Measurements from ENCODE around the gene HSPBAP1. TPM values are rescaled to one million over a fixed set of nuclear protein-coding genes. Genes with fewer than 3 reads are reported as not detected.

HSPBAP1 gene
- total RNA-seq = 10 to 100 TPM in 2 of 4 donors, 1 to 10 TPM in 2; 1.2 to 22.8 (median 10.3) TPM

DNA sequence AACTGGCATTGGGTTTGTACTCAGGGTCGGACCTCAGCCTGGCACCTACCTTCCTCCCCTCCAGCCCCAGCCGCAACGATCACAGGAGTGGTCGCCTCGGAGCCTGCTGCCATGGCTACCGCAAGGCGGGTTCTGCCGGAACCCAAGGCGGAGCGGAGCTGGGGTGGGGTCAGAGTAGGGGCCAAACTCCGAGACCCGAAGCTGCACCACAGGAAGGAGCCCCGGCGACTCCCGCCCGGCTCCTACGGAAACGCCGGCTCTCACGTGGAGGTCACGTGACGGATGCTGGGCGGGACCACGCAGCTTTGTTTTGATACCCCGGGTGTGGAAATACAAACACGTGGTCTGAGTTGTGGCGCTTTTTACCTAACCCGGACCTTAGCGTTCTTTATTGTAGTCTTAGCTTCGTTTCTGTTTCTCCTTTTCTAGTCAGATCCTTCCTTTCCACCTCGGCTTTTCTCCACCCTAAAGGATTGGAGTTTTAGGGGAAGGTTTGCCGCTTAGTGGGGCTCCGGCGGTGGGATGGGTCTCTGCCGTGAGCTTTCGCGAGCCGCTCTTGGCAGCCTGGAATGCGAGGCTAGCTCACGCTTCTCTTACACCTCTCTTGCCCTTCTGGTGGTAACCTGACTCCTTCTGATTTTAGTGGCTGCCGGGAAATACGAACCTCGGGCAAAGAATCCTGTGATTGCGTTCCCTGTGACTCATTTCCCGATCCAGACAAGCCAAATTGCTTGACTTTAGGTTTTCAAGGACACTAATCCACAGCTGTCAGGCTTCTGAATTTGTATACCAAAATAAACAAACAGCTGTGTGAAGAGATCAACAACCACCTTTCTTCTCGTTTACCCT, at the start of gene HSPBAP1:
HSPBAP1 (minus strand) TSS at position 264 of the 849 bp plus-strand sequence; CDS start at position 113, 151 bp downstream.
- Histone ChIP-seq H3K27me3 (no peaks in the 10 kb centered on the region), H3K4me1 (peaks cover 0 to 31% (median 25%) of the 10 kb centered on the region in 4 donors), H3K36me3 (no peaks in the 10 kb centered on the region), H3K27ac (peak within 1 kb of the TSS; percentile 86 to 97 (median 95)), H3K9me3 (no peaks in the 10 kb centered on the region), H3K4me3 (peak within 1 kb of the TSS; percentile 66 to 81 (median 78))
- in situ Hi-C loops (cut with MboI; ENCODE audit: low pct_ligation_motif_present in 1 of 4, low pct_unique_long_range_greater_than_20kb in 1 of 4, low sequenced_read_pairs in 3 of 4) (no loop called here), intact Hi-C loops (cut with DNase I; ENCODE audit: low total_unique reads) (no loop called here)
- WGBS, 2 donors (ENCODE audit: low coverage in 1 of 2) = 0% methylated on average over 1 to 42 of the region's 46 CpGs
- DNase-seq = peak; percentile 96
- TF ChIP-seq POLR2AphosphoS5 (IDR thresholded peaks at IDR 0.05) = peak; percentile 35 to 68 (median 63)
- no peak for TF ChIP-seq CTCF (IDR thresholded peaks at IDR 0.05)
- TF ChIP-seq EP300 (IDR thresholded peaks at IDR 0.05; ENCODE audit: low read depth) = peak; percentile 61
- peak; percentile 55 for TF ChIP-seq POLR2A (IDR thresholded peaks at IDR 0.05)

- Histone ChIP-seq H3K36me3 (peaks cover 0 to 13% (median 2%) of the 10 kb centered on the region in 4 donors), H3K27ac (no peak overlapping the region), H3K9me3 (no peaks in the 10 kb centered on the region), H3K27me3 (no peaks in the 10 kb centered on the region), H3K4me1 (no peaks in the 10 kb centered on the region), H3K4me3 (no peak overlapping the region)
- in situ Hi-C loops (cut with MboI; ENCODE audit: low pct_ligation_motif_present in 1 of 4, low pct_unique_long_range_greater_than_20kb in 1 of 4, low sequenced_read_pairs in 3 of 4) = no loop called here
- intact Hi-C loops (cut with DNase I; ENCODE audit: low total_unique reads) = no loop called here
- no peak for DNase-seq
- TF ChIP-seq CTCF (IDR thresholded peaks at IDR 0.05) (no peak), POLR2A (IDR thresholded peaks at IDR 0.05) (no peak), POLR2AphosphoS5 (IDR thresholded peaks at IDR 0.05) (no peak), EP300 (IDR thresholded peaks at IDR 0.05; ENCODE audit: low read depth) (no peak)
- WGBS, 2 donors (ENCODE audit: low coverage in 1 of 2) = 87 to 94% methylated on average over 2 of the region's 2 CpGs
These were observed 42.0 kb upstream of the HSPBAP1 start for GRCh38 chr3:122835590-122835989.

GRCh38 chr3:122828281-122828680, 34.6 kb upstream of the HSPBAP1 start:
- DNase-seq = no peak
- no peaks in the 10 kb centered on the region for H3K9me3 ChIP-seq
- in situ Hi-C loops (cut with MboI; ENCODE audit: low pct_ligation_motif_present in 1 of 4, low pct_unique_long_range_greater_than_20kb in 1 of 4, low sequenced_read_pairs in 3 of 4) = no loop called here
- no peaks in the 10 kb centered on the region for H3K4me1 ChIP-seq
- WGBS, 2 donors (ENCODE audit: low coverage in 1 of 2) = 84 to 86% methylated on average over 4 of the region's 4 CpGs
- H3K36me3 ChIP-seq = peaks cover 0 to 4% (median 1%) of the 10 kb centered on the region in 4 donors
- no peak overlapping the region for H3K4me3 ChIP-seq
- no peak for TF ChIP-seq CTCF (IDR thresholded peaks at IDR 0.05)
- TF ChIP-seq EP300 (IDR thresholded peaks at IDR 0.05; ENCODE audit: low read depth) = no peak
- no peak for TF ChIP-seq POLR2AphosphoS5 (IDR thresholded peaks at IDR 0.05)
- no peak for TF ChIP-seq POLR2A (IDR thresholded peaks at IDR 0.05)
- intact Hi-C loops (cut with DNase I; ENCODE audit: low total_unique reads) = no loop called here
- no peaks in the 10 kb centered on the region for H3K27me3 ChIP-seq
- H3K27ac ChIP-seq = no peak overlapping the region

- no peak overlapping the region for H3K4me3 ChIP-seq
- DNase-seq = no peak
- H3K27ac ChIP-seq = peak overlapping the region in 1 of 4 donors; percentile 36
- H3K9me3 ChIP-seq = no peaks in the 10 kb centered on the region
- intact Hi-C loops (cut with DNase I; ENCODE audit: low total_unique reads) (no loop called here), in situ Hi-C loops (cut with MboI; ENCODE audit: low pct_ligation_motif_present in 1 of 4, low pct_unique_long_range_greater_than_20kb in 1 of 4, low sequenced_read_pairs in 3 of 4) (no loop called here)
- 88 to 100% methylated on average over 1 of the region's 1 CpG for WGBS, 2 donors (ENCODE audit: low coverage in 1 of 2)
- no peaks in the 10 kb centered on the region for H3K4me1 ChIP-seq
- no peaks in the 10 kb centered on the region for H3K36me3 ChIP-seq
- TF ChIP-seq POLR2AphosphoS5 (IDR thresholded peaks at IDR 0.05) (no peak), CTCF (IDR thresholded peaks at IDR 0.05) (no peak), POLR2A (IDR thresholded peaks at IDR 0.05) (no peak), EP300 (IDR thresholded peaks at IDR 0.05; ENCODE audit: low read depth) (no peak)
- no peaks in the 10 kb centered on the region for H3K27me3 ChIP-seq
These were observed 32.6 kb upstream of the HSPBAP1 start for GRCh38 chr3:122826278-122826677.
